AG10803 (cell line): ENCODE results near the gene TRAPPC1.

ENCODE experiments used
- DNase-seq: peaks from one replicate; pipeline ENCODE4 v3.0.0; 2010; ENCODE audit warnings: low read depth
- H3K4me3 ChIP-seq: 2 replicates; pipeline ENCODE4 v1.5.1; 2011; ENCODE audit warnings: mild to moderate bottlenecking, low read length, control low read depth
- CTCF ChIP-seq: conservative IDR thresholded peaks from 2 replicates; pipeline ENCODE4 v1.5.1; 2011; ENCODE audit warnings: mild to moderate bottlenecking, low read length, control low read depth, inconsistent platforms

Gene TRAPPC1

GRCh38 chr17:7915611-7916384 lies 15.9 kb downstream of the TRAPPC1 start, which contains the start of gene RNF227:
TSS of gene RNF227 (minus strand) at chr17:7916289. CDS start at chr17:7916195, 94 bp downstream.
- no peak for TF ChIP-seq CTCF
- H3K4me3 ChIP-seq: peak within 1 kb of the TSS; percentile 71
- DNase-seq: peak; percentile 93

DNA sequence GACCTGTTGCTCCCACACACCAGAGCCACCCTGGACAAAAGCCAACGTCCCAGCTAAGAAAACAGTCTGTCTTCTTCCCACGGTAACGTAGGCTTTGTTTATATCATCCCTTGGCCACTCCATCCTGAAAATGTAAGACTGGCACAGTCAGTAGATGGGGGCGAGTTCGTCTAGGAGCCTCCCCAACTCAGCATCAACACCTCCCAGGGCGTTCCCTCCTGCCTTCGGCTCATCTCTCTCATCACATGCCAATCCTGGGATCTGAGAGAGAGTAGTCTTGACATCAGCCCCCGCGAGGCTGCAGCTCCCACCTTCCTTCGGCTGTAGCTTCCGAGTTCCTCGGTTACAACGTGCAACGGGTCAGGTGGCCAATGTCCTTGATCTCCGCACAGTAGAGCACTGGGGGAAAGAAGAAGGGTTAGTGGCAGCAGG lies 16.6 kb downstream of the TRAPPC1 start:
- no peak for TF ChIP-seq CTCF
- DNase-seq: peak; percentile 42
- H3K4me3 ChIP-seq: peak overlapping the region; percentile 71

- peak; percentile 92 for TF ChIP-seq CTCF
- H3K4me3 ChIP-seq: no peak overlapping the region
- peak; percentile 82 for DNase-seq
These were observed 18.7 kb downstream of the TRAPPC1 start for GRCh38 chr17:7912927-7913524.

GRCh38 chr17:7911116-7911515 lies 20.6 kb downstream of the TRAPPC1 start:
- H3K4me3 ChIP-seq: no peak overlapping the region
- TF ChIP-seq CTCF: no peak
- DNase-seq: no peak

GRCh38 chr17:7910711-7911110 lies 21.0 kb downstream of the TRAPPC1 start:
- DNase-seq: no peak
- no peak for TF ChIP-seq CTCF
- no peak overlapping the region for H3K4me3 ChIP-seq

GRCh38 chr17:7910281-7910680 lies 21.5 kb downstream of the TRAPPC1 start:
- no peak overlapping the region for H3K4me3 ChIP-seq
- no peak for DNase-seq
- TF ChIP-seq CTCF: no peak

- no peak for TF ChIP-seq CTCF
- no peak overlapping the region for H3K4me3 ChIP-seq
- no peak for DNase-seq
These were observed 22.7 kb downstream of the TRAPPC1 start for GRCh38 chr17:7909089-7909488.
